ENCODE results near the gene IFNGR2. TPM values are rescaled to one million over a fixed set of nuclear protein-coding genes. Genes with fewer than 3 reads are reported as not detected.

The IFNGR2 gene
- total RNA-seq, 1 donor from 2014 or later = 32.1 TPM

GRCh38 chr21:33371366-33371765, 31.8 kb upstream of the IFNGR2 start:
- Mint-ChIP-seq H3K27me3 (ENCODE audit: unreplicated experiment) (peaks cover 2% of the 10 kb centered on the region), H3K36me3 (ENCODE audit: low read depth, unreplicated experiment) (peaks cover 24% of the 10 kb centered on the region), H3K9me3 (ENCODE audit: unreplicated experiment) (peaks cover 17% of the 10 kb centered on the region), H3K4me1 (ENCODE audit: unreplicated experiment) (peaks cover 5% of the 10 kb centered on the region), H3K27ac (ENCODE audit: unreplicated experiment) (no peak overlapping the region), H3K4me3 (ENCODE audit: unreplicated experiment) (no peak overlapping the region)
- DNase-seq (ENCODE audit: low spot score) = no peak
- TF ChIP-seq CTCF (IDR thresholded peaks at IDR 0.05; ENCODE audit: unreplicated experiment) = no peak

GRCh38 chr21:33372582-33372981, 30.6 kb upstream of the IFNGR2 start:
- Mint-ChIP-seq H3K27ac (ENCODE audit: unreplicated experiment) (no peak overlapping the region), H3K9me3 (ENCODE audit: unreplicated experiment) (peaks cover 10% of the 10 kb centered on the region), H3K36me3 (ENCODE audit: low read depth, unreplicated experiment) (peaks cover 15% of the 10 kb centered on the region), H3K4me1 (ENCODE audit: unreplicated experiment) (peaks cover 5% of the 10 kb centered on the region), H3K27me3 (ENCODE audit: unreplicated experiment) (peaks cover 2% of the 10 kb centered on the region), H3K4me3 (ENCODE audit: unreplicated experiment) (no peak overlapping the region)
- no peak for DNase-seq (ENCODE audit: low spot score)
- no peak for TF ChIP-seq CTCF (IDR thresholded peaks at IDR 0.05; ENCODE audit: unreplicated experiment)

GRCh38 chr21:33373451-33373850, 29.8 kb upstream of the IFNGR2 start:
- no peak for TF ChIP-seq CTCF (IDR thresholded peaks at IDR 0.05; ENCODE audit: unreplicated experiment)
- H3K4me1 Mint-ChIP-seq (ENCODE audit: unreplicated experiment) = peaks cover 5% of the 10 kb centered on the region
- no peak for DNase-seq (ENCODE audit: low spot score)
- H3K9me3 Mint-ChIP-seq (ENCODE audit: unreplicated experiment) = peaks cover 2% of the 10 kb centered on the region
- H3K27ac Mint-ChIP-seq (ENCODE audit: unreplicated experiment) = no peak overlapping the region
- H3K27me3 Mint-ChIP-seq (ENCODE audit: unreplicated experiment) = no peaks in the 10 kb centered on the region
- H3K36me3 Mint-ChIP-seq (ENCODE audit: low read depth, unreplicated experiment) = peaks cover 11% of the 10 kb centered on the region
- H3K4me3 Mint-ChIP-seq (ENCODE audit: unreplicated experiment) = no peak overlapping the region

- peaks cover 2% of the 10 kb centered on the region for H3K27me3 Mint-ChIP-seq (ENCODE audit: unreplicated experiment)
- no peaks in the 10 kb centered on the region for H3K9me3 Mint-ChIP-seq (ENCODE audit: unreplicated experiment)
- H3K4me3 Mint-ChIP-seq (ENCODE audit: unreplicated experiment) = no peak overlapping the region
- peaks cover 5% of the 10 kb centered on the region for H3K4me1 Mint-ChIP-seq (ENCODE audit: unreplicated experiment)
- peaks cover 8% of the 10 kb centered on the region for H3K36me3 Mint-ChIP-seq (ENCODE audit: low read depth, unreplicated experiment)
- no peak for DNase-seq (ENCODE audit: low spot score)
- no peak overlapping the region for H3K27ac Mint-ChIP-seq (ENCODE audit: unreplicated experiment)
- TF ChIP-seq CTCF (IDR thresholded peaks at IDR 0.05; ENCODE audit: unreplicated experiment) = no peak
These were observed 29.1 kb upstream of the IFNGR2 start for GRCh38 chr21:33374080-33374449.

GRCh38 chr21:33374450-33375096, 28.6 kb upstream of the IFNGR2 start:
- Mint-ChIP-seq H3K4me3 (ENCODE audit: unreplicated experiment) (no peak overlapping the region), H3K27ac (ENCODE audit: unreplicated experiment) (no peak overlapping the region), H3K27me3 (ENCODE audit: unreplicated experiment) (peaks cover 3% of the 10 kb centered on the region), H3K4me1 (ENCODE audit: unreplicated experiment) (peaks cover 5% of the 10 kb centered on the region), H3K9me3 (ENCODE audit: unreplicated experiment) (no peaks in the 10 kb centered on the region), H3K36me3 (ENCODE audit: low read depth, unreplicated experiment) (peaks cover 8% of the 10 kb centered on the region)
- peak; percentile 57 for DNase-seq (ENCODE audit: low spot score)
- TF ChIP-seq CTCF (IDR thresholded peaks at IDR 0.05; ENCODE audit: unreplicated experiment) = peak; percentile 55

All from endothelial cell (in vitro differentiated cells).